A549 treated with CpdA at 1 μM for 4 hours (cell line): ENCODE measurements around the gene COCH. TPM values are rescaled to one million over a fixed set of nuclear protein-coding genes. Genes with fewer than 3 reads are reported as not detected.

Source experiments
- total RNA-seq: library from RNA; stranded (reverse); fragments of 200-300 nt; extraction: Qiagen RNA extraction; gene quantifications from 5 replicates; pipeline ENCODE4 v1.2.3, GENCODE V29; 2022; ENCODE audit warnings: low read depth

COCH gene
- 20.4 to 30.4 TPM (median 24.9 TPM) in 5 replicates for total RNA-seq

DNA sequence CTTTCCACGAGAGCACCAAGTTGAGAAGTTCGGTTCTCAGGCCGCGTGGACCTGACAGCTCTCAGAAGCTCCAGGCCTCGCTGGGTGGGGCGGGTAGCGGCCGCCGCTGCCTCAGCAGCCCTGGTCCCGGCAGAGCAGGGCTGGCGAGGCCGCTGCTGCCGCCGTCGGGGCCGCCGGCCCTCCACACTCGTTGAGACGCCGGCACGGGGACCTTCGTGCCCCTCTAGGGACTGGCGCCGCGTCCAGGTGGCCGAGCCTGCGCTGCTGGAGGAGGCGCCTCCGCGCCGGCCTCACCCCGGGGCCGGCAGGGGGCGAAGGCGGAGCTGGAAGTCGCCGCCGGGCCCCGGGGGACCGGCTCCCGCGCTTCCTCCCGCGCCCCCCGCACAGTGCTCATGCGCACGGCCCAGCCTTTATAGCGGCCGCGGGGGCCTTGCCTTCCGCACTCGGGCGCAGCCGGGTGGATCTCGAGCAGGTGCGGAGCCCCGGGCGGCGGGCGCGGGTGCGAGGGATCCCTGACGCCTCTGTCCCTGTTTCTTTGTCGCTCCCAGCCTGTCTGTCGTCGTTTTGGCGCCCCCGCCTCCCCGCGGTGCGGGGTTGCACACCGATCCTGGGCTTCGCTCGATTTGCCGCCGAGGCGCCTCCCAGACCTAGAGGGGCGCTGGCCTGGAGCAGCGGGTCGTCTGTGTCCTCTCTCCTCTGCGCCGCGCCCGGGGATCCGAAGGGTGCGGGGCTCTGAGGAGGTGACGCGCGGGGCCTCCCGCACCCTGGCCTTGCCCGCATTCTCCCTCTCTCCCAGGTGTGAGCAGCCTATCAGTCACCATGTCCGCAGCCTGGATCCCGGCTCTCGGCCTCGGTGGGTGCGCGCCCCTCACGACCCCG, at the start of gene COCH:
Gene COCH, plus strand, starts transcription at position 440 of the 879 bp plus-strand sequence. Its CDS starts 380 bp downstream, at position 820.

Other genes starting within 250 kb of the COCH start
- gene AP4S1, start 151.1 kb downstream of the COCH start, total RNA-seq = 8.8 to 11.5 TPM (median 9.6 TPM) in 5 replicates
- gene STRN3, start 151.8 kb downstream of the COCH start, total RNA-seq = 14.4 to 24.2 TPM (median 15.9 TPM) in 5 replicates